ENCODE data around the gene FADS2.

- TF ChIP-seq CTCF (IDR thresholded peaks at IDR 0.05 in 4 of 5, conservative IDR thresholded peaks at IDR 0.05 in 1 of 5) (no peak), POLR2A (IDR thresholded peaks at IDR 0.05) (no peak)
Observed at GRCh38 chr11:61911128-61911700, 83.1 kb downstream of the FADS2 start.

Measured in gastrocnemius medialis (tissue), 4 donors.